GM23338 (cell line): ENCODE measurements around the gene GAS2L3. TPM values are rescaled to one million over a fixed set of nuclear protein-coding genes. Genes with fewer than 3 reads are reported as not detected.

Experiments used
- ATAC-seq: fragments of 200-7000 bp; cut with Tn5 transposase; 3 replicates; pipeline ENCODE4 v1.9.1; 2020
- DNase-seq: peaks from one replicate; pipeline ENCODE4 v3.0.0-alpha.2; 2015; ENCODE audit warnings: low spot score
- H2AFZ ChIP-seq: fragments of 200-600 bp; sonication (generic); 2 replicates; pipeline ENCODE4 v1.8.0; 2016; ENCODE audit warnings: antibody characterized with exemption, mild to moderate bottlenecking, moderate library complexity
- H3F3A ChIP-seq: fragments of 200-600 bp; sonication (generic); replicated peaks from 2 replicates; pipeline ENCODE4 v1.8.0; 2017; ENCODE audit warnings: antibody characterized with exemption, mixed run types, low read depth
- H3K27ac ChIP-seq: fragments of 200-600 bp; sonication (generic); 2 replicates; pipeline ENCODE4 v1.6.1; 2016; ENCODE audit warnings: low read depth
- H3K27me3 ChIP-seq: fragments of 200-600 bp; sonication (generic); 2 replicates; pipeline ENCODE4 v1.8.0; 2016; ENCODE audit warnings: mild to moderate bottlenecking, mixed run types, moderate library complexity; ENCODE audit not compliant: insufficient read depth
- H3K36me3 ChIP-seq: fragments of 200-600 bp; sonication (generic); 2 replicates; pipeline ENCODE4 v1.8.0; 2016; ENCODE audit warnings: mild to moderate bottlenecking; ENCODE audit not compliant: insufficient read depth
- H3K4me1 ChIP-seq: fragments of 200-600 bp; sonication (generic); 2 replicates; pipeline ENCODE4 v1.8.0; 2016; ENCODE audit warnings: mild to moderate bottlenecking, moderate library complexity; ENCODE audit not compliant: insufficient read depth
- H3K4me2 ChIP-seq: fragments of 200-600 bp; sonication (generic); 2 replicates; pipeline ENCODE4 v1.7.1; 2017; ENCODE audit warnings: mixed run types
- H3K4me3 ChIP-seq: fragments of 200-600 bp; sonication (generic); 2 replicates; pipeline ENCODE4 v1.6.1; 2016; ENCODE audit warnings: mixed run types
- H3K79me2 ChIP-seq: fragments of 200-600 bp; sonication (generic); replicated peaks from 2 replicates; pipeline ENCODE4 v1.8.0; 2017; ENCODE audit warnings: mild to moderate bottlenecking; ENCODE audit not compliant: insufficient read depth
- H3K9me2 ChIP-seq: fragments of 200-600 bp; sonication (generic); 2 replicates; pipeline ENCODE4 v1.8.0; 2017; ENCODE audit not compliant: insufficient read depth
- H4K20me1 ChIP-seq: fragments of 200-600 bp; sonication (generic); replicated peaks from 2 replicates; pipeline ENCODE4 v1.8.0; 2017; ENCODE audit warnings: mild to moderate bottlenecking; ENCODE audit not compliant: insufficient read depth
- H3K27ac Mint-ChIP-seq: 2 replicates; pipeline ENCODE4 v1.8.0; 2020; ENCODE audit warnings: inconsistent platforms, mild to moderate bottlenecking, moderate library complexity, mixed read lengths
- H3K27me3 Mint-ChIP-seq: 3 replicates; pipeline ENCODE4 v1.8.0; 2022; ENCODE audit warnings: low read depth, mild to moderate bottlenecking, moderate library complexity, mixed read lengths, inconsistent platforms; ENCODE audit not compliant: insufficient read depth, poor library complexity
- H3K36me3 Mint-ChIP-seq: 3 replicates; pipeline ENCODE4 v1.8.0; 2021; ENCODE audit warnings: low read depth, mild to moderate bottlenecking, inconsistent platforms, moderate library complexity, mixed read lengths
- H3K4me1 Mint-ChIP-seq: 3 replicates; pipeline ENCODE4 v1.8.0; 2020; ENCODE audit warnings: mild to moderate bottlenecking, inconsistent platforms, mixed read lengths
- H3K4me3 Mint-ChIP-seq: 3 replicates; pipeline ENCODE4 v1.8.0; 2021; ENCODE audit warnings: moderate library complexity, mild to moderate bottlenecking, inconsistent platforms, mixed read lengths
- H3K9me3 Mint-ChIP-seq: 3 replicates; pipeline ENCODE4 v1.8.0; 2020; ENCODE audit warnings: moderate library complexity, mild to moderate bottlenecking, inconsistent platforms, mixed read lengths
- EZH2 ChIP-seq: fragments of 200-600 bp; sonication (generic); IDR thresholded peaks from one replicate; pipeline ENCODE4 v1.8.0; 2017; ENCODE audit warnings: antibody characterized with exemption, mild to moderate bottlenecking, low read depth; ENCODE audit not compliant: unreplicated experiment
- EZH2phosphoT487 ChIP-seq: fragments of 200-600 bp; sonication (generic); IDR thresholded peaks from one replicate; pipeline ENCODE4 v1.8.1; 2018; ENCODE audit warnings: antibody characterized with exemption; ENCODE audit not compliant: unreplicated experiment
- JUNB ChIP-seq: IDR thresholded peaks from one replicate; pipeline ENCODE4 v1.6.1; 2016; ENCODE audit warnings: antibody characterized with exemption; ENCODE audit not compliant: unreplicated experiment
- NANOG ChIP-seq: IDR thresholded peaks from 2 replicates; pipeline ENCODE4 v1.6.1; 2016; ENCODE audit warnings: antibody characterized with exemption, borderline replicate concordance
- POLR2AphosphoS5 ChIP-seq: IDR thresholded peaks from 2 replicates; pipeline ENCODE4 v1.6.1; 2016; ENCODE audit warnings: antibody characterized with exemption, low read depth
- polyA plus RNA-seq: library from polyadenylated mRNA; unstranded; fragments of >200 nt; fragmentation: Nextera tagmentation; extraction: Ambion mirVana; gene quantifications from 2 replicates; pipeline ENCODE4 v1.2.1, GENCODE V29; 2016
- total RNA-seq: library from RNA; depleted of rRNA; stranded (reverse); fragments of >200 nt; shearing (Covaris generic); gene quantifications from 2 replicates; pipeline ENCODE4 v1.2.3, GENCODE V29; 2014
- TF ChIP-seq, protein P1 (sequence below): fragments of 250-450 bp; sonication (Bioruptor Pico); IDR thresholded peaks from 2 replicates; pipeline ENCODE4 v1.5.0; 2020; ENCODE audit warnings: mild to moderate bottlenecking, moderate library complexity

The GAS2L3 gene
- total and polyA plus RNA-seq, 2 experiments from 2014 or later, result 9.7 to 22.3 TPM

DNA sequence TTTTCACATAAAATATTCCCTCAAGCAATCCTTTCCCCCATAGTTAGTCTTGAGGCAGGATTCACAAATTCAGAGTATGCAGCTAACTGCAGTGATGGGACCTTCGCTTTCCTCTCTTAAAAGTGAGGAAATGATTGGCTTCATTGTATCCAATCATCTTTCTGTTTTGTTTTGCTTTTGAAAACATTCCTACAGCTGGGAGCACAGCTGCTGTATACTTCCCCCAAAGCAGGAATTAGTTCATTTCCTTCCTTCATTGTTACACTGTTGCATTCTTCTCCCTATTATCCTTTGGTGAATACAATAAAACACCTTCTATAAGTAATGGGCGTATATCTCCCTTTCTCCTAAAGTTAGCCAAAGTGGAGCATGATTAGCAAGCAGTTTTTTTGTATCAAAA, 9.4 kb upstream of the GAS2L3 start (continued):
- TF ChIP-seq NANOG (no peak), EZH2 (no peak), POLR2AphosphoS5 (no peak)

DNA sequence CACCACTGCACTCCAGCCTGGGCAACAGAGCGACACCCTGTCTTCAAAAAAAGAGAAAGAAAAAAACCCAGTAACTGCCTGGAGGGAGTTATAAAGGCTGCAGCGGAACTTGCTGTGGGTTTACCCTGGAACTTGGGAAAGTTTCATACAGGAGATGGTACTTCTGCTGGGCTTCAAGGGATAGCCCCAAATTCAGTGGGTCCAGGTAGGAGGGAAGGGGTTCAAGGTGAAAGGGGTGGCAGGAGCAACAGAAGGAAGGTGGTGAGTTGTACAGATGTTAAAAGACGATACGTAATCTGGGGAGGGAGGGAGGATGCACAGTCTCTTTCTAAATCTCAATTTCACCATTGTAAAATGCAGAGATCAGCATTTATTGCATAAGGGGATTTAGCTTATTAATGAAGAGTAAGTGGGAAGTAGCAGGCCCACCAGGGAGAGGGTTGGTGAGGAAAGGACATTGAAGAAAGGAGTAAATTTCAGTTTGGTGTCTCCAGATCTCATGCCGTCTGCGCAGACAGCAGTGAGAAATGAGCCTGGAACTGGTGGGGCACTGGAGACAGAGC, 8.5 kb upstream of the GAS2L3 start:
- no peaks in the 10 kb centered on the region for H3K9me3 Mint-ChIP-seq
- Histone ChIP-seq H3K27ac (no peak overlapping the region), H3F3A (no peaks in the 10 kb centered on the region), H3K9me2 (no peaks in the 10 kb centered on the region), H3K4me2 (no peak overlapping the region), H3K4me3 (no peak overlapping the region), H3K4me1 (no peaks in the 10 kb centered on the region), H2AFZ (no peak overlapping the region), H3K79me2 (no peaks in the 10 kb centered on the region), H3K27me3 (no peaks in the 10 kb centered on the region), H3K36me3 (no peaks in the 10 kb centered on the region), H4K20me1 (no peaks in the 10 kb centered on the region)
- no peak overlapping the region for H3K27ac Mint-ChIP-seq
- H3K27me3 Mint-ChIP-seq, result peaks cover 4% of the 10 kb centered on the region
- DNase-seq, result no peak
- H3K36me3 Mint-ChIP-seq, result no peaks in the 10 kb centered on the region; the same call in 2 of the 3 replicates
- TF ChIP-seq EZH2phosphoT487 (no peak), JUNB (no peak)
- TF ChIP-seq, protein P1, sequence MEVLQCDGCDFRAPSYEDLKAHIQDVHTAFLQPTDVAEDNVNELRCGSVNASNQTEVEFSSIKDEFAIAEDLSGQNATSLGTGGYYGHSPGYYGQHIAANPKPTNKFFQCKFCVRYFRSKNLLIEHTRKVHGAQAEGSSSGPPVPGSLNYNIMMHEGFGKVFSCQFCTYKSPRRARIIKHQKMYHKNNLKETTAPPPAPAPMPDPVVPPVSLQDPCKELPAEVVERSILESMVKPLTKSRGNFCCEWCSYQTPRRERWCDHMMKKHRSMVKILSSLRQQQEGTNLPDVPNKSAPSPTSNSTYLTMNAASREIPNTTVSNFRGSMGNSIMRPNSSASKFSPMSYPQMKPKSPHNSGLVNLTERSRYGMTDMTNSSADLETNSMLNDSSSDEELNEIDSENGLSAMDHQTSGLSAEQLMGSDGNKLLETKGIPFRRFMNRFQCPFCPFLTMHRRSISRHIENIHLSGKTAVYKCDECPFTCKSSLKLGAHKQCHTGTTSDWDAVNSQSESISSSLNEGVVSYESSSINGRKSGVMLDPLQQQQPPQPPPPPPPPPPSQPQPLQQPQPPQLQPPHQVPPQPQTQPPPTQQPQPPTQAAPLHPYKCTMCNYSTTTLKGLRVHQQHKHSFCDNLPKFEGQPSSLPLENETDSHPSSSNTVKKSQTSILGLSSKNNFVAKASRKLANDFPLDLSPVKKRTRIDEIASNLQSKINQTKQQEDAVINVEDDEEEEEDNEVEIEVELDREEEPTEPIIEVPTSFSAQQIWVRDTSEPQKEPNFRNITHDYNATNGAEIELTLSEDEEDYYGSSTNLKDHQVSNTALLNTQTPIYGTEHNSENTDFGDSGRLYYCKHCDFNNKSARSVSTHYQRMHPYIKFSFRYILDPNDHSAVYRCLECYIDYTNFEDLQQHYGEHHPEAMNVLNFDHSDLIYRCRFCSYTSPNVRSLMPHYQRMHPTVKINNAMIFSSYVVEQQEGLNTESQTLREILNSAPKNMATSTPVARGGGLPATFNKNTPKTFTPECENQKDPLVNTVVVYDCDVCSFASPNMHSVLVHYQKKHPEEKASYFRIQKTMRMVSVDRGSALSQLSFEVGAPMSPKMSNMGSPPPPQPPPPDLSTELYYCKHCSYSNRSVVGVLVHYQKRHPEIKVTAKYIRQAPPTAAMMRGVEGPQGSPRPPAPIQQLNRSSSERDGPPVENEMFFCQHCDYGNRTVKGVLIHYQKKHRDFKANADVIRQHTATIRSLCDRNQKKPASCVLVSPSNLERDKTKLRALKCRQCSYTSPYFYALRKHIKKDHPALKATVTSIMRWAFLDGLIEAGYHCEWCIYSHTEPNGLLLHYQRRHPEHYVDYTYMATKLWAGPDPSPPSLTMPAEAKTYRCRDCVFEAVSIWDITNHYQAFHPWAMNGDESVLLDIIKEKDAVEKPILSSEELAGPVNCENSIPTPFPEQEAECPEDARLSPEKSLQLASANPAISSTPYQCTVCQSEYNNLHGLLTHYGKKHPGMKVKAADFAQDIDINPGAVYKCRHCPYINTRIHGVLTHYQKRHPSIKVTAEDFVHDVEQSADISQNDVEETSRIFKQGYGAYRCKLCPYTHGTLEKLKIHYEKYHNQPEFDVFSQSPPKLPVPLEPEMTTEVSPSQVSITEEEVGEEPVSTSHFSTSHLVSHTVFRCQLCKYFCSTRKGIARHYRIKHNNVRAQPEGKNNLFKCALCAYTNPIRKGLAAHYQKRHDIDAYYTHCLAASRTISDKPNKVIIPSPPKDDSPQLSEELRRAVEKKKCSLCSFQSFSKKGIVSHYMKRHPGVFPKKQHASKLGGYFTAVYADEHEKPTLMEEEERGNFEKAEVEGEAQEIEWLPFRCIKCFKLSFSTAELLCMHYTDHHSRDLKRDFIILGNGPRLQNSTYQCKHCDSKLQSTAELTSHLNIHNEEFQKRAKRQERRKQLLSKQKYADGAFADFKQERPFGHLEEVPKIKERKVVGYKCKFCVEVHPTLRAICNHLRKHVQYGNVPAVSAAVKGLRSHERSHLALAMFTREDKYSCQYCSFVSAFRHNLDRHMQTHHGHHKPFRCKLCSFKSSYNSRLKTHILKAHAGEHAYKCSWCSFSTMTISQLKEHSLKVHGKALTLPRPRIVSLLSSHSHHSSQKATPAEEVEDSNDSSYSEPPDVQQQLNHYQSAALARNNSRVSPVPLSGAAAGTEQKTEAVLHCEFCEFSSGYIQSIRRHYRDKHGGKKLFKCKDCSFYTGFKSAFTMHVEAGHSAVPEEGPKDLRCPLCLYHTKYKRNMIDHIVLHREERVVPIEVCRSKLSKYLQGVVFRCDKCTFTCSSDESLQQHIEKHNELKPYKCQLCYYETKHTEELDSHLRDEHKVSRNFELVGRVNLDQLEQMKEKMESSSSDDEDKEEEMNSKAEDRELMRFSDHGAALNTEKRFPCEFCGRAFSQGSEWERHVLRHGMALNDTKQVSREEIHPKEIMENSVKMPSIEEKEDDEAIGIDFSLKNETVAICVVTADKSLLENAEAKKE, result no peak
- H3K4me1 Mint-ChIP-seq, result peaks cover 8% of the 10 kb centered on the region
- ATAC-seq, result no peak
- no peak overlapping the region for H3K4me3 Mint-ChIP-seq
